GM12801 (cell line): Measurements from ENCODE around the gene ABCD3.

Experiments used
- CTCF ChIP-seq: IDR thresholded peaks from one replicate; pipeline ENCODE4 v1.5.1; 2011; ENCODE audit warnings: control low read depth; ENCODE audit not compliant: insufficient read length; ENCODE audit errors: extremely low read depth

ABCD3 gene

GRCh38 chr1:94550396-94550795 is 132.2 kb downstream of the ABCD3 start:
- TF ChIP-seq CTCF: no peak

- TF ChIP-seq CTCF: no peak
Observed at GRCh38 chr1:94550800-94551241, 132.6 kb downstream of the ABCD3 start.

- no peak for TF ChIP-seq CTCF
Observed at GRCh38 chr1:94551449-94551848, 133.3 kb downstream of the ABCD3 start.

- no peak for TF ChIP-seq CTCF
Observed at GRCh38 chr1:94552071-94552586, 133.9 kb downstream of the ABCD3 start.

GRCh38 chr1:94553323-94553730 is 135.1 kb downstream of the ABCD3 start:
- no peak for TF ChIP-seq CTCF

GRCh38 chr1:94553931-94554330 is 135.7 kb downstream of the ABCD3 start:
- TF ChIP-seq CTCF: no peak

- TF ChIP-seq CTCF: no peak
Observed at GRCh38 chr1:94554580-94554979, 136.4 kb downstream of the ABCD3 start.
